Right lobe of liver (tissue), 4 donors: Measurements from ENCODE around the gene LLGL2.

Experiments used
- CTCF ChIP-seq, 4 donors: fragments of 200-600 bp in 3 of 4; fragments of 450-650 bp in 1 of 4; IDR thresholded peaks; one replicate each; pipeline versions ENCODE4 v1.5.1 to v1.8.0; 2016 to 2022; ENCODE audit warnings: antibody characterized with exemption in 4 of 4, mild to moderate bottlenecking in 2 of 4
- POLR2A ChIP-seq: fragments of 450-650 bp; IDR thresholded peaks from one replicate; pipeline ENCODE4 v1.6.1; 2017; ENCODE audit warnings: antibody characterized with exemption, mild to moderate bottlenecking
- donor health status: DM: no; HTN: no; CAD: no.
- donor health status: DM: no; HTN: no; CAD: no.
- donor health status: DM: no; HTN: yes; CAD: no.

GRCh38 chr17:75573994-75574393 is 48.5 kb downstream of the LLGL2 start:
- TF ChIP-seq POLR2A = no peak
- no peak for TF ChIP-seq CTCF (IDR thresholded peaks at IDR 0.05)
